Adrenal gland (tissue), 5 donors: ENCODE results near the gene PERCC1.

Experiments used
- CTCF ChIP-seq, 6 experiments: fragments of 450-650 bp in 4 of 6; fragments of 200-600 bp in 2 of 6; sonication (generic) in 1 of 6; IDR thresholded peaks; 1 replicate in 5 of 6; 2 replicates in 1 of 6; pipeline versions ENCODE4 v1.5.1 to v1.8.0; 2016 to 2021; ENCODE audit warnings: antibody characterized with exemption in 6 of 6, mild to moderate bottlenecking in 2 of 6, moderate library complexity in 1 of 6
- POLR2A ChIP-seq, 2 donors: fragments of 450-650 bp; IDR thresholded peaks; one replicate each; pipeline ENCODE4 v1.6.1; 2017; ENCODE audit warnings: antibody characterized with exemption in 2 of 2, mild to moderate bottlenecking in 2 of 2, moderate library complexity in 1 of 2
- donor health status: DM: no; HTN: no; CAD: no.

GRCh38 chr16:1431497-1432270, 806 bp downstream of the PERCC1 start:
- TF ChIP-seq CTCF (IDR thresholded peaks at IDR 0.05), result no peak
- TF ChIP-seq POLR2A (IDR thresholded peaks at IDR 0.05), result no peak
